ENCODE data around the gene BMP8B.
"Not testable (repeated sequence)": the region's sequence is repeated elsewhere in the genome, so short reads cannot be mapped to it uniquely, and the experiment has no call there.

GRCh38 chr1:39766466-39766865 lies 22.2 kb downstream of the BMP8B start:
- TF ChIP-seq, protein P1, sequence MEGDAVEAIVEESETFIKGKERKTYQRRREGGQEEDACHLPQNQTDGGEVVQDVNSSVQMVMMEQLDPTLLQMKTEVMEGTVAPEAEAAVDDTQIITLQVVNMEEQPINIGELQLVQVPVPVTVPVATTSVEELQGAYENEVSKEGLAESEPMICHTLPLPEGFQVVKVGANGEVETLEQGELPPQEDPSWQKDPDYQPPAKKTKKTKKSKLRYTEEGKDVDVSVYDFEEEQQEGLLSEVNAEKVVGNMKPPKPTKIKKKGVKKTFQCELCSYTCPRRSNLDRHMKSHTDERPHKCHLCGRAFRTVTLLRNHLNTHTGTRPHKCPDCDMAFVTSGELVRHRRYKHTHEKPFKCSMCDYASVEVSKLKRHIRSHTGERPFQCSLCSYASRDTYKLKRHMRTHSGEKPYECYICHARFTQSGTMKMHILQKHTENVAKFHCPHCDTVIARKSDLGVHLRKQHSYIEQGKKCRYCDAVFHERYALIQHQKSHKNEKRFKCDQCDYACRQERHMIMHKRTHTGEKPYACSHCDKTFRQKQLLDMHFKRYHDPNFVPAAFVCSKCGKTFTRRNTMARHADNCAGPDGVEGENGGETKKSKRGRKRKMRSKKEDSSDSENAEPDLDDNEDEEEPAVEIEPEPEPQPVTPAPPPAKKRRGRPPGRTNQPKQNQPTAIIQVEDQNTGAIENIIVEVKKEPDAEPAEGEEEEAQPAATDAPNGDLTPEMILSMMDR (IDR thresholded peaks at IDR 0.05): not testable (repeated sequence)
- not testable (repeated sequence) for TF ChIP-seq TCF12 (IDR thresholded peaks at IDR 0.05)
